Natural killer cell treated with Interleukin-12 subunit alpha and Interleukin-12 subunit beta and Interleukin-15 and Interleukin-18, amount 100 ng/mL, for 72 hours (primary cell): ENCODE results near the gene PARP14. TPM values are rescaled to one million over a fixed set of nuclear protein-coding genes. Genes with fewer than 3 reads are reported as not detected.
"Not testable (repeated sequence)": the region's sequence is repeated elsewhere in the genome, so short reads cannot be mapped to it uniquely, and the experiment has no call there.

Source experiments
- ATAC-seq, 2 donors: fragments of 150-1000 bp; cut with Tn5 transposase in 1 of 2; sonication (Bioruptor Pico), chemical (Tn5 transposase) in 1 of 2; 2 replicates each; pipeline ENCODE4 v1.10.0; 2021
- DNase-seq: peaks from one replicate; pipeline ENCODE4 v3.0.0; 2022; ENCODE audit warnings: low spot score
- H3K27ac Mint-ChIP-seq, 2 donors: 1 replicate in 1 of 2; 2 replicates in 1 of 2; pipeline ENCODE4 v1.8.0; 2022; ENCODE audit warnings: mixed read lengths in 2 of 2, mild to moderate bottlenecking in 1 of 2, moderate library complexity in 1 of 2
- H3K27me3 Mint-ChIP-seq, 2 donors: 1 replicate in 1 of 2; 2 replicates in 1 of 2; pipeline ENCODE4 v1.8.0; 2022; ENCODE audit warnings: mixed read lengths in 2 of 2
- H3K36me3 Mint-ChIP-seq: one replicate; pipeline ENCODE4 v1.8.0; 2022; ENCODE audit warnings: mixed read lengths
- H3K4me1 Mint-ChIP-seq, 2 donors: 1 replicate in 1 of 2; 2 replicates in 1 of 2; pipeline ENCODE4 v1.8.0; 2022; ENCODE audit warnings: low read depth in 2 of 2, mixed read lengths in 2 of 2, mild to moderate bottlenecking in 1 of 2
- H3K4me3 Mint-ChIP-seq: one replicate; pipeline ENCODE4 v1.8.0; 2022; ENCODE audit warnings: mixed read lengths
- H3K9me3 Mint-ChIP-seq: 2 replicates; pipeline ENCODE4 v1.8.0; 2022; ENCODE audit warnings: mixed read lengths
- total RNA-seq, 2 donors: library from RNA; stranded (reverse); gene quantifications; one replicate each; pipeline ENCODE4 v1.2.3, GENCODE V29; 2022

PARP14 gene, protein sequence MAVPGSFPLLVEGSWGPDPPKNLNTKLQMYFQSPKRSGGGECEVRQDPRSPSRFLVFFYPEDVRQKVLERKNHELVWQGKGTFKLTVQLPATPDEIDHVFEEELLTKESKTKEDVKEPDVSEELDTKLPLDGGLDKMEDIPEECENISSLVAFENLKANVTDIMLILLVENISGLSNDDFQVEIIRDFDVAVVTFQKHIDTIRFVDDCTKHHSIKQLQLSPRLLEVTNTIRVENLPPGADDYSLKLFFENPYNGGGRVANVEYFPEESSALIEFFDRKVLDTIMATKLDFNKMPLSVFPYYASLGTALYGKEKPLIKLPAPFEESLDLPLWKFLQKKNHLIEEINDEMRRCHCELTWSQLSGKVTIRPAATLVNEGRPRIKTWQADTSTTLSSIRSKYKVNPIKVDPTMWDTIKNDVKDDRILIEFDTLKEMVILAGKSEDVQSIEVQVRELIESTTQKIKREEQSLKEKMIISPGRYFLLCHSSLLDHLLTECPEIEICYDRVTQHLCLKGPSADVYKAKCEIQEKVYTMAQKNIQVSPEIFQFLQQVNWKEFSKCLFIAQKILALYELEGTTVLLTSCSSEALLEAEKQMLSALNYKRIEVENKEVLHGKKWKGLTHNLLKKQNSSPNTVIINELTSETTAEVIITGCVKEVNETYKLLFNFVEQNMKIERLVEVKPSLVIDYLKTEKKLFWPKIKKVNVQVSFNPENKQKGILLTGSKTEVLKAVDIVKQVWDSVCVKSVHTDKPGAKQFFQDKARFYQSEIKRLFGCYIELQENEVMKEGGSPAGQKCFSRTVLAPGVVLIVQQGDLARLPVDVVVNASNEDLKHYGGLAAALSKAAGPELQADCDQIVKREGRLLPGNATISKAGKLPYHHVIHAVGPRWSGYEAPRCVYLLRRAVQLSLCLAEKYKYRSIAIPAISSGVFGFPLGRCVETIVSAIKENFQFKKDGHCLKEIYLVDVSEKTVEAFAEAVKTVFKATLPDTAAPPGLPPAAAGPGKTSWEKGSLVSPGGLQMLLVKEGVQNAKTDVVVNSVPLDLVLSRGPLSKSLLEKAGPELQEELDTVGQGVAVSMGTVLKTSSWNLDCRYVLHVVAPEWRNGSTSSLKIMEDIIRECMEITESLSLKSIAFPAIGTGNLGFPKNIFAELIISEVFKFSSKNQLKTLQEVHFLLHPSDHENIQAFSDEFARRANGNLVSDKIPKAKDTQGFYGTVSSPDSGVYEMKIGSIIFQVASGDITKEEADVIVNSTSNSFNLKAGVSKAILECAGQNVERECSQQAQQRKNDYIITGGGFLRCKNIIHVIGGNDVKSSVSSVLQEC (N-terminal part only)
- 100 to 1,000 TPM; 142 to 143 TPM for total RNA-seq

GRCh38 chr3:122680475-122681283, at the start of gene PARP14:
Gene PARP14 (plus strand): TSS chr3:122680839. CDS start chr3:122680884, 45 bp downstream.
- Mint-ChIP-seq H3K36me3 (peaks cover 20% of the 10 kb centered on the region), H3K27ac (peak within 1 kb of the TSS; percentile 90 to 98), H3K9me3 (no peaks in the 10 kb centered on the region), H3K4me3 (peak within 1 kb of the TSS; percentile 94), H3K27me3 (no peaks in the 10 kb centered on the region), H3K4me1 (peaks cover 57 to 64% of the 10 kb centered on the region in 2 donors)
- peak; percentile 83 for DNase-seq
- peak; percentile 86 to 92 for ATAC-seq

DNA sequence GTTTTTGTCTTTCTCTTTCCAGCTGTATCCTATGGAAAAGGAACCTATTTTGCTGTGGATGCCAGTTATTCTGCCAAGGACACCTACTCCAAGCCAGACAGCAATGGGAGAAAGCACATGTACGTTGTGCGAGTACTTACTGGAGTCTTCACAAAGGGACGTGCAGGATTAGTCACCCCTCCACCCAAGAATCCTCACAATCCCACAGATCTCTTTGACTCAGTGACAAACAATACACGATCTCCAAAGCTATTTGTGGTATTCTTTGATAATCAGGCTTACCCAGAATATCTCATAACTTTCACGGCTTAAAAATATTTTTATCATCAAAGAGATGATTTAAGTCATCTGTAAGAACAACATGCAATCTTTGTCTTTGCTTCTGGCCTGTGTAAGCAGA, 44.9 kb upstream of the PARP14 start:
- H3K4me3 Mint-ChIP-seq = no peak overlapping the region
- no peaks in the 10 kb centered on the region for H3K9me3 Mint-ChIP-seq
- DNase-seq (no peak), ATAC-seq (no peak)
- no peaks in the 10 kb centered on the region for H3K27me3 Mint-ChIP-seq
- peaks cover 20 to 21% of the 10 kb centered on the region in 2 donors for H3K4me1 Mint-ChIP-seq
- peak overlapping the region in 1 of 2 donors; percentile 37 for H3K27ac Mint-ChIP-seq
- H3K36me3 Mint-ChIP-seq = peaks cover 10% of the 10 kb centered on the region

DNA sequence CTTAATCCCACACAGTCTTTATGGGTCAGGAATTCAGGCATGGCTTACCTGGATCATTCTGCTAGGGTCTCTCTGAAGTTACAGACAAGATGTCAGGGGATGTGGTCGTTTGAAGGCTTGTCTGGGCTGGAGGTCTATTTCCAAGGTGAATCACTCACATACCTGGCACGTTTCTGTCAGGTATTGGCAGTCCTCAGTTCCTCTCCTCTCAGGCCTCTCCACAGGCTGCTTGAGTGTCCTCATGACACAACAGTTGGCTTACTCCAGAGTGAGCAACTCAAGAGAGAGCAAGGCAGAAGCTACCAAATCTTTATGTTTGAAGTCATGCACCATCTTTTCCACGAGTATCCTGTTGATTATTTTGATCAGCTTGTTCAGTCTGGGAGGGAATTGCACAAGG, 43.9 kb upstream of the PARP14 start:
- peaks cover 22 to 24% of the 10 kb centered on the region in 2 donors for H3K4me1 Mint-ChIP-seq
- H3K4me3 Mint-ChIP-seq = no peak overlapping the region
- DNase-seq (no peak), ATAC-seq (no peak)
- peaks cover 10% of the 10 kb centered on the region for H3K36me3 Mint-ChIP-seq
- no peaks in the 10 kb centered on the region for H3K9me3 Mint-ChIP-seq
- H3K27me3 Mint-ChIP-seq = no peaks in the 10 kb centered on the region
- H3K27ac Mint-ChIP-seq = no peak overlapping the region

DNA sequence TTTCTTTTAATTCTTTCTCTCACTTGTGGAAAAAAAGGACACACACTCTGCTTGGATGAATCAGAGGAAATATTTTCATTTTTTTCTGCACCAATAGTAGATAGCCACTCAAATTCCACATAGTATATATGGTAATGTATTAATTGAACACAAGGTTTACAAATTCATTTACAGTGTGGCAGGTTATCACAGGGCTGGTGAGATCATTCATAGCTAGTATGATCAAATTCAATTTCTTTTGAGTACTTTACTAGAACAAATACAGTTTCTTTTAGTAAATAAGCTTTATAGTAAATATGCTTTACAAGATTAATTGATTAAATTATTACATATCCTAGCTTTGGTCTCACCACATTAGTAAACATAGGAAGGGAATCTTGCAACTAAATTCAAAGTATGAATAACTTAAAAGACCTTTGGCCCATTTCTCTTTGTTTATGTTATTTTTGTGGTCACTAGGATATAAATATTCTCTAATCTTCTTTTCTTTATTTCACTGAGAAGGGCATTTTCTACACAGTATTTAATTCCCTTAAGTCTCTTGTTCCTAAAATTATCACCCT, 40.1 kb upstream of the PARP14 start:
- Mint-ChIP-seq H3K27me3 (no peaks in the 10 kb centered on the region), H3K9me3 (no peaks in the 10 kb centered on the region), H3K27ac (peak overlapping the region; percentile 46 to 88), H3K36me3 (peaks cover 16% of the 10 kb centered on the region), H3K4me3 (peak overlapping the region; percentile 3), H3K4me1 (peaks cover 31 to 33% of the 10 kb centered on the region in 2 donors)
- no peak for DNase-seq
- ATAC-seq = no peak

GRCh38 chr3:122642935-122643334, 37.7 kb upstream of the PARP14 start:
- no peaks in the 10 kb centered on the region for H3K9me3 Mint-ChIP-seq
- H3K4me1 Mint-ChIP-seq = peaks cover 45 to 46% of the 10 kb centered on the region in 2 donors
- H3K27me3 Mint-ChIP-seq = peaks cover 0 to 5% of the 10 kb centered on the region in 2 donors
- H3K27ac Mint-ChIP-seq = peak overlapping the region; percentile 84 to 87
- H3K4me3 Mint-ChIP-seq = peak overlapping the region; percentile 81
- H3K36me3 Mint-ChIP-seq = peaks cover 11% of the 10 kb centered on the region
- ATAC-seq (peak; percentile 95 to 96), DNase-seq (no peak)

- H3K36me3 Mint-ChIP-seq = peaks cover 6% of the 10 kb centered on the region
- ATAC-seq (no peak), DNase-seq (no peak)
- H3K4me1 Mint-ChIP-seq = peaks cover 33 to 35% of the 10 kb centered on the region in 2 donors
- no peaks in the 10 kb centered on the region for H3K9me3 Mint-ChIP-seq
- peak overlapping the region; percentile 9 to 87 for H3K27ac Mint-ChIP-seq
- peaks cover 0 to 13% of the 10 kb centered on the region in 2 donors for H3K27me3 Mint-ChIP-seq
- H3K4me3 Mint-ChIP-seq = peak overlapping the region; percentile 9
Observed at GRCh38 chr3:122646146-122646988, 34.3 kb upstream of the PARP14 start.

GRCh38 chr3:122651233-122651907, 29.3 kb upstream of the PARP14 start:
- DNase-seq, H3K4me3 Mint-ChIP-seq, H3K27ac Mint-ChIP-seq, H3K36me3 Mint-ChIP-seq, H3K9me3 Mint-ChIP-seq, H3K4me1 Mint-ChIP-seq, ATAC-seq: not testable (repeated sequence)
- H3K27me3 Mint-ChIP-seq = peaks cover 0 to 21% of the 10 kb centered on the region in 2 donors

GRCh38 chr3:122651962-122652361, 28.7 kb upstream of the PARP14 start:
- H3K4me1 Mint-ChIP-seq, DNase-seq, ATAC-seq, H3K4me3 Mint-ChIP-seq, H3K27ac Mint-ChIP-seq, H3K36me3 Mint-ChIP-seq, H3K9me3 Mint-ChIP-seq: not testable (repeated sequence)
- H3K27me3 Mint-ChIP-seq = peaks cover 0 to 18% of the 10 kb centered on the region in 2 donors

- Mint-ChIP-seq H3K27me3 (peaks cover 16 to 36% of the 10 kb centered on the region in 2 donors), H3K4me1 (peaks cover 13 to 20% of the 10 kb centered on the region in 2 donors)
- H3K27ac Mint-ChIP-seq, H3K9me3 Mint-ChIP-seq, H3K4me3 Mint-ChIP-seq, DNase-seq, H3K36me3 Mint-ChIP-seq, ATAC-seq: not testable (repeated sequence)
Observed at GRCh38 chr3:122658336-122658735, 22.3 kb upstream of the PARP14 start.

GRCh38 chr3:122660297-122660974, 20.2 kb upstream of the PARP14 start:
- Mint-ChIP-seq H3K27ac (peak overlapping the region; percentile 21 to 71), H3K4me3 (peak overlapping the region; percentile 59), H3K9me3 (no peaks in the 10 kb centered on the region), H3K27me3 (peaks cover 12 to 36% of the 10 kb centered on the region in 2 donors), H3K4me1 (peaks cover 13 to 20% of the 10 kb centered on the region in 2 donors), H3K36me3 (peaks cover 7% of the 10 kb centered on the region)
- DNase-seq (no peak), ATAC-seq (no peak)

DNA sequence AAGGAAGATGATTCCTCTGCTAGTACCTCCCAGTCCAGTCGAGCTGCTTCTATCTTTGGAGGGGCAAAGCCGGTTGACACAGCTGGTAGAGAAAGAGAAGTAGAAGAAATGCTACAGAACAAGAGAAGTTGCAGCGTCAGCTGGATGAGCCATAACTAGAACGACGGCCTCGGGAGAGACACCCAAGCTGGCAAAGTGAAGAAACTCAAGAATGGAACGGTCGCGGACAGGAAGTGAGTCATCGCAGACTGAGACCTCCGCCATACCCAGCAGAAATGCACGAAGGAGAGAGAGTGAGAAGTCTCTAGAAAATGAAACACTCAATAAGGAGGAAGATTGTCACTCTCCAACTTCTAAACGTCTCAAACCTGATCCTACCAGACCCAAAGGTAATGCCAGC, 19.0 kb upstream of the PARP14 start:
- Mint-ChIP-seq H3K36me3 (peaks cover 7% of the 10 kb centered on the region), H3K27me3 (peaks cover 12 to 45% of the 10 kb centered on the region in 2 donors), H3K27ac (peak overlapping the region; percentile 21 to 71), H3K4me3 (peak overlapping the region; percentile 59), H3K4me1 (peaks cover 13 to 20% of the 10 kb centered on the region in 2 donors), H3K9me3 (no peaks in the 10 kb centered on the region)
- ATAC-seq = peak in 1 of 2 donors; percentile 86
- DNase-seq = no peak
